HCT116 (cell line): ENCODE results near the gene PLCD1. TPM values are rescaled to one million over a fixed set of nuclear protein-coding genes. Genes with fewer than 3 reads are reported as not detected.

Experiments
- ATAC-seq: fragments of 200-7000 bp; cut with Tn5 transposase; 2 replicates; pipeline ENCODE4 v1.9.1; 2020; ENCODE audit warnings: mild to moderate bottlenecking, moderate library complexity
- BruUV-seq: library from RNA; stranded (reverse); fragments of 400-500 nt; replicated peaks from 2 replicates; lab custom pipeline; 2021; lab: Mats Ljungman, UMichigan
- CTCF ChIA-PET: fragments of 300-600 bp; sonication (Branson Sonifier 250); formaldehyde crosslinking; loops from one replicate; lab custom pipeline; 2021; ENCODE audit warnings: antibody characterized with exemption; lab: Charles Lee
- POLR2A ChIA-PET: fragments of 300-600, 350-600 bp; sonication (Branson Sonifier 250); formaldehyde crosslinking; loops from one replicate; lab custom pipeline; 2021; ENCODE audit warnings: antibody characterized with exemption; lab: Charles Lee
- RAD21 ChIA-PET, 2 experiments: fragments of 300-600 bp; sonication (Branson Sonifier 250); formaldehyde crosslinking; loops; one replicate each; lab custom pipeline; 2023; ENCODE audit warnings: low total read pairs in 2 of 2; ENCODE audit not compliant: uncharacterized antibody in 2 of 2, unreplicated experiment in 2 of 2, low non-redundant PET in 1 of 2; lab: Charles Lee
- DNase-seq: peaks from one replicate; pipeline ENCODE4 v3.0.0-alpha.2; 2010; ENCODE audit warnings: low read depth, low spot score
- H2AFZ ChIP-seq: fragments of 200-600 bp; shearing (Covaris generic), sonication (generic); 2 replicates; pipeline ENCODE4 v1.6.1; 2017; ENCODE audit warnings: low read depth, mixed run types, mixed read lengths, antibody characterized with exemption, low read length; ENCODE audit not compliant: poor library complexity, severe bottlenecking
- H3K27ac ChIP-seq: 2 replicates; pipeline ENCODE4 v1.5.1; 2012; ENCODE audit warnings: low read depth, low read length
- H3K27me3 ChIP-seq: fragments of 200-600 bp; sonication (generic); 2 replicates; pipeline ENCODE4 v1.6.1; 2016; ENCODE audit warnings: mixed run types, low read length, mixed read lengths; ENCODE audit not compliant: insufficient read depth
- H3K36me3 ChIP-seq, 2 experiments: fragments of 200-500 bp in 1 of 2; fragments of 200-600 bp in 1 of 2; sonication (Bioruptor generic) in 1 of 2; sonication (generic) in 1 of 2; 2 replicates each; pipeline versions ENCODE4 v1.5.1 to v1.6.1; 2014 to 2016; ENCODE audit warnings: low read length in 2 of 2, inconsistent platforms in 1 of 2, mixed read lengths in 1 of 2, mixed run types in 1 of 2; ENCODE audit not compliant: insufficient read depth in 2 of 2, control insufficient read depth in 1 of 2
- H3K4me1 ChIP-seq, 2 experiments: fragments of 200-600 bp in 1 of 2; sonication (generic) in 1 of 2; 2 replicates each; pipeline versions ENCODE4 v1.5.1 to v1.6.1; 2012 to 2017; ENCODE audit warnings: low read length in 2 of 2, inconsistent platforms in 1 of 2, mild to moderate bottlenecking in 1 of 2, mixed read lengths in 1 of 2, mixed run types in 1 of 2, moderate library complexity in 1 of 2; ENCODE audit not compliant: insufficient read depth in 2 of 2, control insufficient read depth in 1 of 2
- H3K4me2 ChIP-seq: fragments of 200-600 bp; sonication (generic); 2 replicates; pipeline ENCODE4 v1.6.1; 2017; ENCODE audit warnings: mixed run types, low read length, mixed read lengths
- H3K4me3 ChIP-seq, 2 experiments: fragments of 200-600 bp in 1 of 2; sonication (generic) in 1 of 2; replicated peaks in 1 of 2; 2 replicates each; pipeline ENCODE4 v1.5.1; 2011 to 2016; ENCODE audit warnings: low read length in 2 of 2, control low read depth in 1 of 2, low read depth in 1 of 2, mild to moderate bottlenecking in 1 of 2, mixed read lengths in 1 of 2, mixed run types in 1 of 2
- H3K79me2 ChIP-seq: fragments of 200-600 bp; sonication (generic); 2 replicates; pipeline ENCODE4 v1.6.1; 2017; ENCODE audit warnings: mild to moderate bottlenecking, mixed run types, low read length, moderate library complexity, mixed read lengths; ENCODE audit not compliant: insufficient read depth
- H3K9ac ChIP-seq: fragments of 200-600 bp; sonication (generic); 2 replicates; pipeline ENCODE4 v1.6.1; 2016; ENCODE audit warnings: low read length, mixed read lengths
- H3K9me2 ChIP-seq: fragments of 200-600 bp; sonication (generic), shearing (Covaris generic); 2 replicates; pipeline ENCODE4 v1.6.1; 2017; ENCODE audit warnings: mixed run types, mild to moderate bottlenecking, moderate library complexity; ENCODE audit not compliant: insufficient read depth
- H3K9me3 ChIP-seq, 2 experiments: fragments of 200-500 bp in 1 of 2; fragments of 200-600 bp in 1 of 2; sonication (Bioruptor generic) in 1 of 2; sonication (generic) in 1 of 2; 2 replicates each; pipeline ENCODE4 v1.6.1; 2014 to 2017; ENCODE audit warnings: low read length in 2 of 2, mixed read lengths in 2 of 2, inconsistent platforms in 1 of 2, low read depth in 1 of 2, mild to moderate bottlenecking in 1 of 2, mixed run types in 1 of 2, moderate library complexity in 1 of 2; ENCODE audit not compliant: control insufficient read depth in 1 of 2, insufficient read depth in 1 of 2
- H4K20me1 ChIP-seq: fragments of 200-600 bp; sonication (generic), shearing (Covaris generic); 2 replicates; pipeline ENCODE4 v1.6.1; 2017; ENCODE audit warnings: mixed run types, mild to moderate bottlenecking, moderate library complexity; ENCODE audit not compliant: insufficient read depth
- CBX3 ChIP-seq: IDR thresholded peaks from 2 replicates; pipeline ENCODE4 v1.6.1; 2012; ENCODE audit warnings: low read depth
- EGR1 ChIP-seq: IDR thresholded peaks from 2 replicates; pipeline ENCODE4 v1.6.1; 2012; ENCODE audit warnings: low read depth
- EZH2 ChIP-seq: fragments of 200-600 bp; sonication (generic); IDR thresholded peaks from 2 replicates; pipeline ENCODE4 v1.6.1; 2017; ENCODE audit warnings: antibody characterized with exemption, mixed run types
- FOSL1 ChIP-seq: IDR thresholded peaks from 2 replicates; pipeline ENCODE4 v1.6.1; 2012; ENCODE audit warnings: low read depth
- JUND ChIP-seq: IDR thresholded peaks from 2 replicates; pipeline ENCODE4 v1.6.1; 2012
- POLR2A ChIP-seq: IDR thresholded peaks from 2 replicates; pipeline ENCODE4 v1.7.0; 2011; ENCODE audit warnings: borderline replicate concordance; ENCODE audit not compliant: insufficient read depth, insufficient read length; ENCODE audit errors: extremely low read depth
- POLR2AphosphoS5 ChIP-seq: IDR thresholded peaks from 2 replicates; pipeline ENCODE4 v1.6.1; 2011; ENCODE audit warnings: mild to moderate bottlenecking, low read depth, low read length, moderate library complexity
- RAD21 ChIP-seq: IDR thresholded peaks from 2 replicates; pipeline ENCODE4 v1.6.1; 2012; ENCODE audit warnings: low read depth, mild to moderate bottlenecking
- SIN3A ChIP-seq: IDR thresholded peaks from 2 replicates; pipeline ENCODE4 v1.6.1; 2012; ENCODE audit warnings: low read depth
- SP1 ChIP-seq: IDR thresholded peaks from 2 replicates; pipeline ENCODE4 v1.6.1; 2012; ENCODE audit warnings: low read depth
- SRF ChIP-seq: IDR thresholded peaks from 2 replicates; pipeline ENCODE4 v1.6.1; 2012; ENCODE audit warnings: low read depth
- YY1 ChIP-seq: IDR thresholded peaks from 2 replicates; pipeline ENCODE4 v1.6.1; 2011; ENCODE audit warnings: low read length, low read depth, moderate library complexity, mild to moderate bottlenecking; ENCODE audit not compliant: insufficient replicate concordance; ENCODE audit errors: extremely low read depth
- ZFX ChIP-seq: fragments of 450-650 bp; IDR thresholded peaks from 2 replicates; pipeline ENCODE4 v1.6.1; 2017
- ZNF274 ChIP-seq: fragments of 200-500 bp; sonication (Bioruptor generic); IDR thresholded peaks from 2 replicates; pipeline ENCODE4 v1.6.1; 2014; ENCODE audit warnings: mild to moderate bottlenecking, low read depth, low read length, inconsistent platforms
- intact Hi-C: fragments of 100-400 bp; cut with micrococcal nuclease; formaldehyde crosslinking; loops from 2 replicates; pipeline ENCODE4 v1.10.0; 2022
- total RNA-seq: library from RNA; stranded (reverse); gene quantifications from one replicate; pipeline ENCODE4 v1.2.1, GENCODE V29; 2021; ENCODE audit not compliant: unreplicated experiment
- TF ChIP-seq, protein P1 (sequence below), 3 experiments: fragments of 200-600 bp in 1 of 3; sonication (generic) in 1 of 3; IDR thresholded peaks in 2 of 3; conservative IDR thresholded peaks in 1 of 3; 2 replicates each; pipeline ENCODE4 v1.5.1; 2012 to 2017; ENCODE audit warnings: low read depth in 2 of 3, low read length in 2 of 3, antibody characterized with exemption in 1 of 3, borderline replicate concordance in 1 of 3, control low read depth in 1 of 3, mild to moderate bottlenecking in 1 of 3, mixed read lengths in 1 of 3, mixed run types in 1 of 3, moderate library complexity in 1 of 3; ENCODE audit not compliant: insufficient read depth in 1 of 3
- TF ChIP-seq, protein P2 (sequence below): IDR thresholded peaks from 2 replicates; pipeline ENCODE4 v1.6.1; 2012
- TF ChIP-seq, protein P3 (sequence below): IDR thresholded peaks from 2 replicates; pipeline ENCODE4 v1.6.1; 2011; ENCODE audit warnings: mild to moderate bottlenecking, low read length, moderate library complexity; ENCODE audit not compliant: insufficient replicate concordance; ENCODE audit errors: extremely low read depth

The PLCD1 gene
- total RNA-seq, 1 experiment from 2014 or later = 15.9 TPM

DNA sequence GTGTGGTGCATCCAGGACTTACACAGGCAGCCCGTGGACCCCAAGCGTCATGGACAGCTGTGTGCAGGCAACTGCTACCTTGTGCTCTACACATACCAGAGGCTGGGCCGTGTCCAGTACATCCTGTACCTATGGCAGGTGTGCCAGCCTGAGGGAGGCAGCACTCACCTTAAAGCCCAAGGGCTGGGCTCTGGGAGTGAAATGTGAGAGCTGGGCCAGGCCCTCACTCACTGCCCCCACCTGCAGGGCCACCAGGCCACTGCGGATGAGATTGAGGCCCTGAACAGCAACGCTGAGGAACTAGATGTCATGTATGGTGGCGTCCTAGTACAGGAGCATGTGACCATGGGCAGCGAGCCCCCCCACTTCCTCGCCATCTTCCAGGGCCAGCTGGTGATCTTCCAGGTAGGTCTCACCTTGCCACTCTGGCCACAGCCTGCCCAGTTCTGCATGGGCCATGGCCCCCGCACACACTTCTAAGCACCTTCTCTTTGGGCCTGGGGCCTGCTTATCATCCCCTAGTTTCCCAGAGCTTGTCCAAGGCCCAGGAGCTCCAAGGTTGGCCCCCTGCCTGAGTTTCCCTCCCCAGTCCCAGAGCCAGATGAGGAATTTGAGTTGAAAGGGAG is 27.9 kb downstream of the PLCD1 start:
- no peak overlapping the region for H3K27ac ChIP-seq
- no peaks in the 10 kb centered on the region for H3K9me3 ChIP-seq
- no peaks in the 10 kb centered on the region for H3K36me3 ChIP-seq
- H3K4me1 ChIP-seq = peaks cover 11 to 46% of the 10 kb centered on the region in 2 experiments
- no peak overlapping the region for H2AFZ ChIP-seq
- H3K9me2 ChIP-seq = no peaks in the 10 kb centered on the region
- BruUV-seq = no TSS peak
- no peak overlapping the region for H3K9ac ChIP-seq
- DNase-seq = no peak
- H3K4me3 ChIP-seq = no peak overlapping the region
- no peak overlapping the region for H3K4me2 ChIP-seq
- TF ChIP-seq RAD21 = no peak
- TF ChIP-seq, protein P1, sequence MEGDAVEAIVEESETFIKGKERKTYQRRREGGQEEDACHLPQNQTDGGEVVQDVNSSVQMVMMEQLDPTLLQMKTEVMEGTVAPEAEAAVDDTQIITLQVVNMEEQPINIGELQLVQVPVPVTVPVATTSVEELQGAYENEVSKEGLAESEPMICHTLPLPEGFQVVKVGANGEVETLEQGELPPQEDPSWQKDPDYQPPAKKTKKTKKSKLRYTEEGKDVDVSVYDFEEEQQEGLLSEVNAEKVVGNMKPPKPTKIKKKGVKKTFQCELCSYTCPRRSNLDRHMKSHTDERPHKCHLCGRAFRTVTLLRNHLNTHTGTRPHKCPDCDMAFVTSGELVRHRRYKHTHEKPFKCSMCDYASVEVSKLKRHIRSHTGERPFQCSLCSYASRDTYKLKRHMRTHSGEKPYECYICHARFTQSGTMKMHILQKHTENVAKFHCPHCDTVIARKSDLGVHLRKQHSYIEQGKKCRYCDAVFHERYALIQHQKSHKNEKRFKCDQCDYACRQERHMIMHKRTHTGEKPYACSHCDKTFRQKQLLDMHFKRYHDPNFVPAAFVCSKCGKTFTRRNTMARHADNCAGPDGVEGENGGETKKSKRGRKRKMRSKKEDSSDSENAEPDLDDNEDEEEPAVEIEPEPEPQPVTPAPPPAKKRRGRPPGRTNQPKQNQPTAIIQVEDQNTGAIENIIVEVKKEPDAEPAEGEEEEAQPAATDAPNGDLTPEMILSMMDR (IDR thresholded peaks at IDR 0.05 in 2 of 3, conservative IDR thresholded peaks at IDR 0.05 in 1 of 3; ENCODE audit: borderline replicate concordance in 1 of 3, insufficient read depth in 1 of 3, low read depth in 2 of 3, low read length in 2 of 3) = peak in 2 of 3 experiments; percentile 57 to 80; a peak in 4 of 6 replicates
- TF ChIP-seq CBX3 = no peak
- TF ChIP-seq SIN3A = no peak
- RAD21 ChIA-PET = interaction anchor here in 1 of 2 experiments (1.1 kb wide), 1 partner anchor 345 kb away, joined by 3 read pairs; the partner anchor contains the start of gene XYLB
- no peaks in the 10 kb centered on the region for H3K79me2 ChIP-seq
- intact Hi-C loops = loop anchor here (2.0 kb wide), 1 partner anchor 147 kb away; no protein-coding TSS in a partner anchor
- H4K20me1 ChIP-seq = no peaks in the 10 kb centered on the region
- peak; percentile 57 for ATAC-seq
- no peaks in the 10 kb centered on the region for H3K27me3 ChIP-seq
- CTCF ChIA-PET = interaction anchor here (0.9 to 1.3 kb wide), 4 partner anchors 9 to 147 kb away, joined by 3 to 7 read pairs (median 4); no protein-coding TSS in a partner anchor
- POLR2A ChIA-PET = interaction anchor here (0.5 kb wide), 1 partner anchor 116 kb away, joined by 4 read pairs; no protein-coding TSS in a partner anchor

DNA sequence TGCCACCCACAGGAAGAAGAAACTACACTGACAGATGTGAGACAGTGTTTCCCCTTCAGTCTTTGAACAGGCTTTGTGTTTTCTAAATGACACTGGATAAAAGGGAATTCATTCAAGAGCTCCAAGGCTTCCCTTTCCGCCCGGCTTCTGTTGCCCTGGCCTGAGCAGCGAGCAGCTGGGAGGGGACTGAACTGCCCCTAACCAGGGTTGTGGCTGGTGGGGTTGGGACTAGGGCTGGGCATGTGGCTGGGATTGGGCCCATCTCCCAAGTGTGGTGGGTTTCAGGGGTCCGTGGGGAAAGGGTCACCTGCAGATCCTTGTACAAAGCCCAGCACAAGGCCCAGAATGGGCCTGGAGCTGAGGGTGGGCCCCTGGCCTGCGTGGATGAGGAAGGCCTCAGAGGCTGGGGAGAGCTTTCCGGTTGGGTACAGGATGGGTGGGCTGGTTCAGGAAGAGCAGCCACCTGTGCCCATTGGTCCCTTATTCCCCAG is 28.4 kb downstream of the PLCD1 start:
- Histone ChIP-seq H3K27ac (no peak overlapping the region), H3K9me3 (no peaks in the 10 kb centered on the region), H3K4me1 (peaks cover 11 to 50% of the 10 kb centered on the region in 2 experiments), H4K20me1 (no peaks in the 10 kb centered on the region), H3K9ac (no peak overlapping the region), H3K79me2 (no peaks in the 10 kb centered on the region), H3K36me3 (no peaks in the 10 kb centered on the region), H3K4me2 (no peak overlapping the region), H3K9me2 (no peaks in the 10 kb centered on the region), H3K27me3 (no peaks in the 10 kb centered on the region), H2AFZ (no peak overlapping the region), H3K4me3 (no peak overlapping the region)
- POLR2A ChIA-PET = no interaction called here
- no peak for DNase-seq
- RAD21 ChIA-PET = no interaction called here
- CTCF ChIA-PET = interaction anchor here (0.9 to 1.1 kb wide), 3 partner anchors 8 to 26 kb away, joined by 3 to 7 read pairs (median 3); no protein-coding TSS in a partner anchor
- no TSS peak for BruUV-seq
- ATAC-seq = no peak
- intact Hi-C loops = no loop called here
- TF ChIP-seq ZFX = no peak
- no peak for TF ChIP-seq EZH2
- TF ChIP-seq SIN3A = no peak
- no peak for TF ChIP-seq POLR2A
- no peak for TF ChIP-seq ZNF274
- no peak for TF ChIP-seq YY1
- no peak for TF ChIP-seq JUND
- TF ChIP-seq, protein P2, sequence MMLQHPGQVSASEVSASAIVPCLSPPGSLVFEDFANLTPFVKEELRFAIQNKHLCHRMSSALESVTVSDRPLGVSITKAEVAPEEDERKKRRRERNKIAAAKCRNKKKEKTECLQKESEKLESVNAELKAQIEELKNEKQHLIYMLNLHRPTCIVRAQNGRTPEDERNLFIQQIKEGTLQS = no peak
- no peak for TF ChIP-seq EGR1
- TF ChIP-seq SP1 = no peak
- no peak for TF ChIP-seq POLR2AphosphoS5
- TF ChIP-seq SRF = no peak
- no peak for TF ChIP-seq CBX3
- TF ChIP-seq, protein P3, sequence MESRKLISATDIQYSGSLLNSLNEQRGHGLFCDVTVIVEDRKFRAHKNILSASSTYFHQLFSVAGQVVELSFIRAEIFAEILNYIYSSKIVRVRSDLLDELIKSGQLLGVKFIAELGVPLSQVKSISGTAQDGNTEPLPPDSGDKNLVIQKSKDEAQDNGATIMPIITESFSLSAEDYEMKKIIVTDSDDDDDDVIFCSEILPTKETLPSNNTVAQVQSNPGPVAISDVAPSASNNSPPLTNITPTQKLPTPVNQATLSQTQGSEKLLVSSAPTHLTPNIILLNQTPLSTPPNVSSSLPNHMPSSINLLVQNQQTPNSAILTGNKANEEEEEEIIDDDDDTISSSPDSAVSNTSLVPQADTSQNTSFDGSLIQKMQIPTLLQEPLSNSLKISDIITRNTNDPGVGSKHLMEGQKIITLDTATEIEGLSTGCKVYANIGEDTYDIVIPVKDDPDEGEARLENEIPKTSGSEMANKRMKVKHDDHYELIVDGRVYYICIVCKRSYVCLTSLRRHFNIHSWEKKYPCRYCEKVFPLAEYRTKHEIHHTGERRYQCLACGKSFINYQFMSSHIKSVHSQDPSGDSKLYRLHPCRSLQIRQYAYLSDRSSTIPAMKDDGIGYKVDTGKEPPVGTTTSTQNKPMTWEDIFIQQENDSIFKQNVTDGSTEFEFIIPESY = no peak
- TF ChIP-seq FOSL1 = no peak
